Pulmonary artery endothelial cell (primary cell): ENCODE measurements around the gene DIRAS1. TPM values are rescaled to one million over a fixed set of nuclear protein-coding genes. Genes with fewer than 3 reads are reported as not detected.
"Not testable (repeated sequence)": the region's sequence is repeated elsewhere in the genome, so short reads cannot be mapped to it uniquely, and the experiment has no call there.

Experiments
- DNase-seq: peaks from one replicate; pipeline ENCODE4 v3.0.0-alpha.2; 2011; ENCODE audit warnings: low read depth, low spot score
- total RNA-seq: library from RNA; depleted of rRNA; stranded (reverse); fragments of >200 nt; gene quantifications from 2 replicates; pipeline ENCODE4 v1.2.3, GENCODE V29; 2014

DIRAS1 gene
- total RNA-seq, 1 donor from 2014 or later: under 0.01 TPM

GRCh38 chr19:2678044-2678671 lies 43.0 kb downstream of the DIRAS1 start:
- DNase-seq: no peak

GRCh38 chr19:2676823-2677222 lies 44.3 kb downstream of the DIRAS1 start:
- DNase-seq: no peak

GRCh38 chr19:2675892-2676291 lies 45.3 kb downstream of the DIRAS1 start:
- DNase-seq: no peak

- no peak for DNase-seq
Measured at GRCh38 chr19:2670217-2670616, 51.0 kb downstream of the DIRAS1 start.

GRCh38 chr19:2668175-2668763 lies 52.9 kb downstream of the DIRAS1 start:
- no peak for DNase-seq

GRCh38 chr19:2667349-2667748 lies 53.8 kb downstream of the DIRAS1 start:
- DNase-seq: not testable (repeated sequence)

- DNase-seq: no peak
Measured at GRCh38 chr19:2666344-2666994, 54.7 kb downstream of the DIRAS1 start.

GRCh38 chr19:2665103-2665502 lies 56.1 kb downstream of the DIRAS1 start:
- no peak for DNase-seq

Other genes starting within 250 kb of the DIRAS1 start
- 28.4 and 75.6 TPM in 2 replicates for gene GADD45B, start 245.2 kb downstream of the DIRAS1 start, total RNA-seq
- 0.11 and 0.20 TPM in 2 replicates for gene GNG7, start 18.7 kb downstream of the DIRAS1 start, total RNA-seq
- gene SLC39A3, start 18.6 kb upstream of the DIRAS1 start, total RNA-seq: 18.0 and 25.9 TPM in 2 replicates
- 49.1 and 55.0 TPM in 2 replicates for gene SGTA, start 61.9 kb upstream of the DIRAS1 start, total RNA-seq
- 187 and 195 TPM in 2 replicates for gene THOP1, start 64.1 kb upstream of the DIRAS1 start, total RNA-seq
- 2.4 and 3.2 TPM in 2 replicates for gene ZNF554, start 98.5 kb upstream of the DIRAS1 start, total RNA-seq
- gene ZNF555, start 120.1 kb upstream of the DIRAS1 start, total RNA-seq: 4.7 and 7.4 TPM in 2 replicates
- 0.04 TPM in 1 of 2 replicates, not detected in the other for gene ZNF556, start 146.0 kb upstream of the DIRAS1 start, total RNA-seq
- 7.0 and 8.2 TPM in 2 replicates for gene ZNF57, start 179.6 kb upstream of the DIRAS1 start, total RNA-seq
- 7.6 and 8.6 TPM in 2 replicates for gene ZNF77, start 223.6 kb upstream of the DIRAS1 start, total RNA-seq